WERI-Rb-1 (cell line): ENCODE results near the gene KRTAP5-1.
"Not testable (repeated sequence)": the region's sequence is repeated elsewhere in the genome, so short reads cannot be mapped to it uniquely, and the experiment has no call there.

ENCODE experiments used
- DNase-seq: peaks from one replicate; pipeline ENCODE4 v3.0.0-alpha.2; 2020
- H3K27ac ChIP-seq: fragments of 250-450 bp; sonication (Bioruptor Pico); 2 replicates; pipeline ENCODE4 v1.5.1; 2020; ENCODE audit warnings: mild to moderate bottlenecking, moderate library complexity
- H3K27me3 ChIP-seq: fragments of 250-450 bp; sonication (Bioruptor Pico); 2 replicates; pipeline ENCODE4 v1.5.1; 2021; ENCODE audit warnings: mild to moderate bottlenecking, low read depth, moderate library complexity; ENCODE audit not compliant: insufficient read depth, severe bottlenecking
- H3K36me3 ChIP-seq: fragments of 250-450 bp; sonication (Bioruptor Pico); 2 replicates; pipeline ENCODE4 v1.5.1; 2020; ENCODE audit warnings: mild to moderate bottlenecking, moderate library complexity
- H3K4me3 ChIP-seq: 2 replicates; pipeline ENCODE4 v1.5.1; 2011; ENCODE audit warnings: low read depth, mild to moderate bottlenecking, control low read depth, low read length
- H3K9me3 ChIP-seq: fragments of 250-450 bp; sonication (Bioruptor Pico); 2 replicates; pipeline ENCODE4 v1.5.1; 2021; ENCODE audit warnings: mild to moderate bottlenecking, moderate library complexity; ENCODE audit not compliant: severe bottlenecking
- TF ChIP-seq, protein P1 (sequence below): IDR thresholded peaks from 2 replicates; pipeline ENCODE4 v1.5.1; 2011; ENCODE audit warnings: low read depth, mild to moderate bottlenecking, control low read depth, inconsistent platforms, low read length

Gene KRTAP5-1, protein sequence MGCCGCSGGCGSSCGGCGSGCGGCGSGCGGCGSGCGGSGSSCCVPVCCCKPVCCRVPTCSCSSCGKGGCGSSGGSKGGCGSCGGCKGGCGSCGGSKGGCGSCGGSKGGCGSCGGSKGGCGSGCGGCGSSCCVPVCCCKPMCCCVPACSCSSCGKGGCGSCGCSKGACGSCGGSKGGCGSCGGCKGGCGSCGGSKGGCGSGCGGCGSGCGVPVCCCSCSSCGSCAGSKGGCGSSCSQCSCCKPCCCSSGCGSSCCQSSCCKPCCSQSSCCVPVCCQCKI

DNA sequence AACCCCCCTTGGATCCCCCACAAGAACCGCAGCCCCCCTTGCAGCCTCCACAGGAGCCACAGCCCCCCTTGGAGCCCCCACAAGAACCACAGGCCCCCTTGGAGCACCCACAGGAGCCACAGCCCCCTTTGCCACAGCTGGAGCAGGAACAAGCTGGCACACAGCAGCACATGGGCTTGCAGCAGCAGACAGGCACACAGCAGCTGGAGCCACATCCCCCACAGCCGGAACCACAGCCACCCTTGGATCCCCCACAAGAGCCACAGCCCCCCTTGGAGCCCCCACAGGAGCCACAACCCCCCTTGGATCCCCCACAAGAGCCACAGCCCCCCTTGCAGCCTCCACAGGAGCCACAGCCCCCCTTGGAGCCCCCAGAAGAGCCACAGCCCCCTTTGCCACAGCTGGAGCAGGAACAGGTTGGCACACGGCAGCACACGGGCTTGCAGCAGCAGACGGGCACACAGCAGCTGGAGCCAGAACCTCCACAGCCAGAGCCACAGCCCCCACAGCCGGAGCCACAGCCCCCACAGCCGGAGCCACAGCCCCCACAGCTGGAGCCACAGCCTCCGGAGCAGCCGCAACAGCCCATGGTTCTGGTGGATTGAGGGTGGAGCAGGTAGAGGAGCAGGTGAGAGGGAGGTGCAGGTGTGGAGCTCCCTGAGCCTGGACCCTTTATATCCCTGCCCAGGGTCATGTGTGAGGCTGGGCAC is at the start of gene KRTAP5-1:
Gene KRTAP5-1, minus strand, starts transcription at position 623 of the 710 bp plus-strand sequence. Its CDS starts 34 bp downstream, at position 589.
- H3K4me3 ChIP-seq, H3K36me3 ChIP-seq, H3K27me3 ChIP-seq, DNase-seq, H3K27ac ChIP-seq, H3K9me3 ChIP-seq: not testable (repeated sequence)

DNA sequence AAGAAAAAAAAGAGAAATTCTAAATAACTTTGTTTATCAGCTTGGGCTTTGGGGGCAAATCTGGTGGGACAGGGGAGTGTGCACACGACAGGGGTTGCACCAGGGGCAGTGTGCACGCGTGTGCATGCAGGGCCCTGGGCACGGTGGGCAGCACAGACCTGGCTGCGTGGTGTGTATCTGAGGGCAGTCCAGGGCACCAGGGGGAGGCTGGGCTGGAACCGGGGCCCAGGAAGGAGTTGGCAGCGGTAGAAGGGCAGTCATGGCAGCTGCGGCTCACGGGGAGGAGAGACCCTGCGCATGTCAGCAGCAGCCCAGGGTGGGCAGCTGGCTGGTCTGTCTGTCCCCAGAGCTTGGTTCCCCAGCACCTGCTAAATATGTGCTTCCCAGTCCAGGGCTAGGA is 48.8 kb upstream of the KRTAP5-1 start:
- H3K27me3 ChIP-seq = peaks cover 93% of the 10 kb centered on the region
- H3K36me3 ChIP-seq = no peaks in the 10 kb centered on the region
- no peak for DNase-seq
- H3K27ac ChIP-seq = no peak overlapping the region
- TF ChIP-seq, protein P1, sequence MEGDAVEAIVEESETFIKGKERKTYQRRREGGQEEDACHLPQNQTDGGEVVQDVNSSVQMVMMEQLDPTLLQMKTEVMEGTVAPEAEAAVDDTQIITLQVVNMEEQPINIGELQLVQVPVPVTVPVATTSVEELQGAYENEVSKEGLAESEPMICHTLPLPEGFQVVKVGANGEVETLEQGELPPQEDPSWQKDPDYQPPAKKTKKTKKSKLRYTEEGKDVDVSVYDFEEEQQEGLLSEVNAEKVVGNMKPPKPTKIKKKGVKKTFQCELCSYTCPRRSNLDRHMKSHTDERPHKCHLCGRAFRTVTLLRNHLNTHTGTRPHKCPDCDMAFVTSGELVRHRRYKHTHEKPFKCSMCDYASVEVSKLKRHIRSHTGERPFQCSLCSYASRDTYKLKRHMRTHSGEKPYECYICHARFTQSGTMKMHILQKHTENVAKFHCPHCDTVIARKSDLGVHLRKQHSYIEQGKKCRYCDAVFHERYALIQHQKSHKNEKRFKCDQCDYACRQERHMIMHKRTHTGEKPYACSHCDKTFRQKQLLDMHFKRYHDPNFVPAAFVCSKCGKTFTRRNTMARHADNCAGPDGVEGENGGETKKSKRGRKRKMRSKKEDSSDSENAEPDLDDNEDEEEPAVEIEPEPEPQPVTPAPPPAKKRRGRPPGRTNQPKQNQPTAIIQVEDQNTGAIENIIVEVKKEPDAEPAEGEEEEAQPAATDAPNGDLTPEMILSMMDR = no peak
- no peaks in the 10 kb centered on the region for H3K9me3 ChIP-seq
- no peak overlapping the region for H3K4me3 ChIP-seq

DNA sequence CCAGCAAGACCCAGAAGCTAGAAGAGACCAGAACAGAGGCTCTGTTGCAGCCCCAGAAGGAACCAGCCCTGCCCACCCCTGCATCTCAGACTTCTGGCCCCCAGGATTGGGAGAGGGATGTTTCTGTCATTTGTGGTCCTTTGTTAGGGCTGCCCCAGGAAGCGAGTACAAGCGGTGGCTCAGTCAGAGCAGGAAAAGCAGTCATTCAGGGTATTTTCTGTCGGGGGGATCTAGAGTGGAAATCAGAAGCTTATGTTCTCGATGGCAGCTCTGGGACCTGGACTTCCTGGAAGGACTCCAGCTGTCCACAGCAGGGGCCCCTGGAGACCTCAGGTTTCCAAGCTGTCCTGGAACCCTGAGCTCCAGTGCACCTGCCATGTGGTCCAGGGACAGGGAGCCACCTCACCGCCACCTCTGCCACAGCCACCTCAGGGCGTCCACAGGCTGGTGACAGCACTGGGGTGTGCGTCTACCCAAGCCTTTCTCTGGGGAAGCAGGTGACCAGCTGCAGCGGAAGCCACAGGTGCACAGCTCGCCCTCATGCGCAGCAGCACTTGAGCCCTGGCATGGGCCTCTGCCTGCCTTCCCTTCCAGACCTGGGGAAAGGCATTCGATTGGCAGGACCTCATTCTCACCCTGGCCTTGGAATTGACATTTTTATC is 47.1 kb upstream of the KRTAP5-1 start:
- DNase-seq = no peak
- TF ChIP-seq, protein P1 = no peak
- Histone ChIP-seq H3K4me3 (no peak overlapping the region), H3K27me3 (peaks cover 90% of the 10 kb centered on the region), H3K27ac (no peak overlapping the region), H3K36me3 (no peaks in the 10 kb centered on the region), H3K9me3 (no peaks in the 10 kb centered on the region)

DNA sequence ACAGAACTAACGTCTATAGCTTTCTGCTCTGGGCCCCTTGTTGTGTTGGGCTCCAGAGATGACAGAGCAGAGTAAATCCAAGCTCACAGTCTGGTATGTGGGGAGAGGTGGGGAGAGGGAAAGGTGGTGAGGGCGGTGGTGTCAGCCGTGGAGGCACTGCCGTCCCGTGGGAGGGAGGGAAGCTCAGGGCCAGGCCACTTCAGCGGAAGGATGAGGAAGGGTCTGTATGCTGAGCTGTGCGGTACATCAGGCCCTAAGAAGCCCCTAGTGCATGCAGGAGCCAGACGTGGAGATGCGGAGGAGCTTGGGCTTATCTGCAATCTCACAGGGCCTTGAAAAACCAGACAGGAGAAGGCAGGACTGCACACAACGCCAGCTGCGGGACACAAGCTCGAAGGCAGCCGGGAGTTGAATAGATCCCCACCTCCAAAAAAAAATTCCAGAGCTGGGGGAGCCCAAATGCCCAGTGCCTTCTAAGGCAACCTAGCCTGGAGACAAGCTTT is 46.0 kb upstream of the KRTAP5-1 start:
- Histone ChIP-seq H3K27ac (no peak overlapping the region), H3K27me3 (peaks cover 90% of the 10 kb centered on the region), H3K9me3 (no peaks in the 10 kb centered on the region), H3K36me3 (no peaks in the 10 kb centered on the region), H3K4me3 (no peak overlapping the region)
- no peak for DNase-seq
- TF ChIP-seq, protein P1 = no peak

DNA sequence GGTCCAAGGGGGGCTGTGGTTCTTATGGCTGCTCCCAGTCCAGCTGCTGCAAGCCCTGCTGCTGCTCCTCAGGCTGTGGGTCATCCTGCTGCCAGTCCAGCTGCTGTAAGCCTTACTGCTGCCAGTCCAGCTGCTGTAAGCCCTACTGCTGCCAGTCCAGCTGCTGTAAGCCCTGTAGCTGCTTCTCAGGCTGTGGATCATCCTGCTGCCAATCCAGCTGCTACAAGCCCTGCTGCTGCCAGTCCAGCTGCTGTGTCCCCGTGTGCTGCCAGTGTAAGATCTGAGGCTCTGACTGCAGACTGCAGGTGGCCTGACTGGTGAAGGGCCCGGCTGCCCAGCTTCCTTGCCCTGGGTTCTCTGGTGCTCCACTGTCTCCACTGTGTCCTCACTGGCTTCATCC is 45.2 kb upstream of the KRTAP5-1 start:
- TF ChIP-seq, protein P1 = no peak
- Histone ChIP-seq H3K27ac (no peak overlapping the region), H3K9me3 (no peaks in the 10 kb centered on the region), H3K4me3 (no peak overlapping the region), H3K36me3 (no peaks in the 10 kb centered on the region), H3K27me3 (peaks cover 90% of the 10 kb centered on the region)
- no peak for DNase-seq
